Lung (tissue), 12 donors: ENCODE data around the gene FAT3. TPM values are rescaled to one million over a fixed set of nuclear protein-coding genes. Genes with fewer than 3 reads are reported as not detected.
A peak's percentile ranks its signal among the peaks of the same experiment; 100 is the strongest.

Source experiments
- ATAC-seq: fragments of 200-7000 bp; cut with Tn5 transposase; one replicate; pipeline ENCODE4 v1.9.1; 2020; ENCODE audit warnings: moderate number of reproducible peaks; ENCODE audit not compliant: insufficient read depth, low FRiP score
- DNase-seq, 3 donors: peaks; one replicate each; pipeline ENCODE4 v3.0.0-alpha.2; 2013 to 2017
- H3K27ac ChIP-seq, 2 donors: one replicate each; pipeline ENCODE4 v1.5.1; 2013; ENCODE audit warnings: mild to moderate bottlenecking in 2 of 2, moderate library complexity in 2 of 2, control low read depth in 1 of 2, inconsistent platforms in 1 of 2, low read depth in 1 of 2, low read length in 1 of 2
- H3K27me3 ChIP-seq, 3 donors: one replicate each; pipeline ENCODE4 v1.5.1; 2013; ENCODE audit warnings: low read length in 2 of 3; ENCODE audit not compliant: control insufficient read depth in 3 of 3, insufficient read depth in 3 of 3
- H3K36me3 ChIP-seq, 4 donors: one replicate each; pipeline ENCODE4 v1.5.1; 2013; ENCODE audit warnings: low read length in 4 of 4, mild to moderate bottlenecking in 1 of 4, moderate library complexity in 1 of 4; ENCODE audit not compliant: control insufficient read depth in 4 of 4, insufficient read depth in 4 of 4
- H3K4me1 ChIP-seq, 5 donors: one replicate each; pipeline ENCODE4 v1.5.1; 2013; ENCODE audit warnings: low read length in 5 of 5, mild to moderate bottlenecking in 2 of 5, moderate library complexity in 1 of 5; ENCODE audit not compliant: control insufficient read depth in 5 of 5, insufficient read depth in 5 of 5
- H3K4me3 ChIP-seq: one replicate; pipeline ENCODE4 v1.5.1; 2013; ENCODE audit warnings: mild to moderate bottlenecking, control low read depth, moderate library complexity
- H3K9ac ChIP-seq, 2 donors: one replicate each; pipeline ENCODE4 v1.5.1; 2013; ENCODE audit warnings: low read length in 2 of 2, control low read depth in 1 of 2; ENCODE audit not compliant: insufficient read depth in 1 of 2
- H3K9me3 ChIP-seq, 4 donors: one replicate each; pipeline ENCODE4 v1.5.1; 2013; ENCODE audit warnings: low read length in 3 of 4, mild to moderate bottlenecking in 1 of 4, moderate library complexity in 1 of 4; ENCODE audit not compliant: control insufficient read depth in 4 of 4, insufficient read depth in 3 of 4
- WGBS, 2 donors: extraction: QIAGEN DNeasy Blood & Tissue Kit; methylation state at CpG; one replicate each; pipeline ENCODE4 v1.1.7; 2013; 5-methylcytosine and 5-hydroxymethylcytosine counted together
- polyA plus RNA-seq, 2 donors: library from polyadenylated mRNA; stranded (reverse); fragments of 200-250 nt; gene quantifications; one replicate each; pipeline ENCODE4 v1.2.1, GENCODE V29; 2013
- total RNA-seq, 2 donors: library from RNA; depleted of rRNA in 1 of 2; stranded (reverse); fragments of >200 nt in 1 of 2; gene quantifications; one replicate each; pipeline ENCODE4 v1.2.1, GENCODE V29; 2014 to 2021
- TF ChIP-seq, protein P1 (sequence below): IDR thresholded peaks from 2 replicates; pipeline ENCODE4 v1.5.1; 2012; ENCODE audit warnings: mild to moderate bottlenecking; ENCODE audit errors: control extremely low read depth, extremely low read depth
- donor health status: control.
- donor health status: control.
- donor health status: Bipolar disorder and iron deficiency.
- donor health status: healthy.
- donor health status: DM: yes; HTN: yes; CAD: no.

The FAT3 gene
- total and polyA plus RNA-seq, 4 donors = 0.22 to 108 (median 3.1) TPM

GRCh38 chr11:92259861-92260260 lies 35.2 kb downstream of the FAT3 start:
- Histone ChIP-seq H3K36me3 (peaks cover 0 to 3% (median 0%) of the 10 kb centered on the region in 4 donors), H3K9me3 (no peaks in the 10 kb centered on the region), H3K27ac (no peak overlapping the region), H3K9ac (no peak overlapping the region), H3K4me1 (no peaks in the 10 kb centered on the region), H3K27me3 (no peaks in the 10 kb centered on the region), H3K4me3 (no peak overlapping the region)
- 55 to 61% methylated on average over 4 of the region's 4 CpGs for WGBS, 2 donors
- TF ChIP-seq, protein P1, sequence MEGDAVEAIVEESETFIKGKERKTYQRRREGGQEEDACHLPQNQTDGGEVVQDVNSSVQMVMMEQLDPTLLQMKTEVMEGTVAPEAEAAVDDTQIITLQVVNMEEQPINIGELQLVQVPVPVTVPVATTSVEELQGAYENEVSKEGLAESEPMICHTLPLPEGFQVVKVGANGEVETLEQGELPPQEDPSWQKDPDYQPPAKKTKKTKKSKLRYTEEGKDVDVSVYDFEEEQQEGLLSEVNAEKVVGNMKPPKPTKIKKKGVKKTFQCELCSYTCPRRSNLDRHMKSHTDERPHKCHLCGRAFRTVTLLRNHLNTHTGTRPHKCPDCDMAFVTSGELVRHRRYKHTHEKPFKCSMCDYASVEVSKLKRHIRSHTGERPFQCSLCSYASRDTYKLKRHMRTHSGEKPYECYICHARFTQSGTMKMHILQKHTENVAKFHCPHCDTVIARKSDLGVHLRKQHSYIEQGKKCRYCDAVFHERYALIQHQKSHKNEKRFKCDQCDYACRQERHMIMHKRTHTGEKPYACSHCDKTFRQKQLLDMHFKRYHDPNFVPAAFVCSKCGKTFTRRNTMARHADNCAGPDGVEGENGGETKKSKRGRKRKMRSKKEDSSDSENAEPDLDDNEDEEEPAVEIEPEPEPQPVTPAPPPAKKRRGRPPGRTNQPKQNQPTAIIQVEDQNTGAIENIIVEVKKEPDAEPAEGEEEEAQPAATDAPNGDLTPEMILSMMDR = no peak
- ATAC-seq (no peak), DNase-seq (no peak)

DNA sequence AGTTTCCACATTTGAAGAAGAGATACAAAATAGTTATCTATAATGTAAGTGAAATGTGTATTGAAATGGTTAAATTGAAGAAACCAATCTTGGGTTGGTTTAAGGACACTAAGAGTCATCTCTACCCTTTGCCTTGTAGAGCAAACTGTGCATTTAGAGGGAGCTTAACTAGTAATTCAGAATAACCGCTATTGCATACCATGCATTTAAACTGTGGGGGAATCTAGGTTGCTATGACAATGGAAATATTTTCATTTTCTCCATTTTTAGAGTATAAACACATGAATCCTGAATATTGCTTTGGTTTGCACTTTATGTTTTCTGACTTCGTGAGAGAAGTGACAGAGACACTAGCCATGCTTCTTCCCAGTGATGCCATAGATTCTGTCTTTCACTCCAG lies 39.7 kb downstream of the FAT3 start:
- H3K4me3 ChIP-seq = no peak overlapping the region
- DNase-seq = peak in 1 of 3 donors; percentile 22
- peaks cover 0 to 3% (median 0%) of the 10 kb centered on the region in 4 donors for H3K36me3 ChIP-seq
- TF ChIP-seq, protein P1 = no peak
- ATAC-seq = no peak
- H3K27ac ChIP-seq = no peak overlapping the region
- 75 to 82% methylated on average over 2 of the region's 2 CpGs for WGBS, 2 donors
- H3K27me3 ChIP-seq = no peaks in the 10 kb centered on the region
- H3K4me1 ChIP-seq = no peaks in the 10 kb centered on the region
- H3K9ac ChIP-seq = no peak overlapping the region
- H3K9me3 ChIP-seq = no peaks in the 10 kb centered on the region

DNA sequence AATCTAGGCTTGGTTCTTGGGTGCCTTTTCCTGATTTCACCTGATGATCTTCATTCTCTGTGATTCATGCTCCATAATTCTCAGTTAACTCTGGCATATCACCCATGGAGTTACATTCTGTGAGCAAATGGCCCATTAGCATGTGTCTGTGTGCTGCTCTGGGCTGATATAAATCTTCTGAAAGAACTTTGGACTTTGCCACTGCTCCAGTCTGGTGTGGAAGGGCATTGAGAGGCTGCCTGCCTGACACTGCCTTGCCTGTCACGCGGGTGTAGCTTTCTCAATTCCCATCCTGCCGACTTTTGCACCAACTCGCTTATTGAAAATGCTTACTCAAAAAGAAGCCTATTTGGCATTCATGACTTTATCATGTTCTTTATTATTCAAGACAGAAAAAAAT lies 42.2 kb downstream of the FAT3 start:
- Histone ChIP-seq H3K4me3 (no peak overlapping the region), H3K9ac (no peak overlapping the region), H3K27me3 (no peaks in the 10 kb centered on the region), H3K36me3 (peaks cover 0 to 3% (median 0%) of the 10 kb centered on the region in 4 donors), H3K27ac (no peak overlapping the region), H3K9me3 (no peaks in the 10 kb centered on the region), H3K4me1 (no peaks in the 10 kb centered on the region)
- ATAC-seq = no peak
- 90% methylated on average over 4 of the region's 4 CpGs for WGBS, 2 donors
- DNase-seq = no peak
- TF ChIP-seq, protein P1 = no peak

GRCh38 chr11:92267278-92267677 lies 42.7 kb downstream of the FAT3 start:
- TF ChIP-seq, protein P1 = no peak
- no peaks in the 10 kb centered on the region for H3K9me3 ChIP-seq
- no peak overlapping the region for H3K4me3 ChIP-seq
- no peak overlapping the region for H3K27ac ChIP-seq
- H3K4me1 ChIP-seq = peaks cover 0 to 1% (median 0%) of the 10 kb centered on the region in 5 donors
- DNase-seq (no peak), ATAC-seq (no peak)
- WGBS, 2 donors = 83 to 92% methylated on average over 2 of the region's 2 CpGs
- H3K9ac ChIP-seq = no peak overlapping the region
- no peaks in the 10 kb centered on the region for H3K27me3 ChIP-seq
- peaks cover 0 to 3% (median 0%) of the 10 kb centered on the region in 4 donors for H3K36me3 ChIP-seq
